ENCODE measurements around the gene SSTR4.

SSTR4 gene

GRCh38 chr20:23071398-23071797, 36.3 kb downstream of the SSTR4 start:
- TF ChIP-seq, protein P1, sequence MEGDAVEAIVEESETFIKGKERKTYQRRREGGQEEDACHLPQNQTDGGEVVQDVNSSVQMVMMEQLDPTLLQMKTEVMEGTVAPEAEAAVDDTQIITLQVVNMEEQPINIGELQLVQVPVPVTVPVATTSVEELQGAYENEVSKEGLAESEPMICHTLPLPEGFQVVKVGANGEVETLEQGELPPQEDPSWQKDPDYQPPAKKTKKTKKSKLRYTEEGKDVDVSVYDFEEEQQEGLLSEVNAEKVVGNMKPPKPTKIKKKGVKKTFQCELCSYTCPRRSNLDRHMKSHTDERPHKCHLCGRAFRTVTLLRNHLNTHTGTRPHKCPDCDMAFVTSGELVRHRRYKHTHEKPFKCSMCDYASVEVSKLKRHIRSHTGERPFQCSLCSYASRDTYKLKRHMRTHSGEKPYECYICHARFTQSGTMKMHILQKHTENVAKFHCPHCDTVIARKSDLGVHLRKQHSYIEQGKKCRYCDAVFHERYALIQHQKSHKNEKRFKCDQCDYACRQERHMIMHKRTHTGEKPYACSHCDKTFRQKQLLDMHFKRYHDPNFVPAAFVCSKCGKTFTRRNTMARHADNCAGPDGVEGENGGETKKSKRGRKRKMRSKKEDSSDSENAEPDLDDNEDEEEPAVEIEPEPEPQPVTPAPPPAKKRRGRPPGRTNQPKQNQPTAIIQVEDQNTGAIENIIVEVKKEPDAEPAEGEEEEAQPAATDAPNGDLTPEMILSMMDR (IDR thresholded peaks at IDR 0.05; ENCODE audit: low read depth, low read length) = no peak
- no peak overlapping the region for H3K4me3 ChIP-seq (ENCODE audit: low read depth, low read length)
- H3K4me1 ChIP-seq = no peaks in the 10 kb centered on the region
- DNase-seq = no peak
- no peaks in the 10 kb centered on the region for H3K27me3 ChIP-seq
- no peaks in the 10 kb centered on the region for H3K9me3 ChIP-seq
- no peaks in the 10 kb centered on the region for H3K36me3 ChIP-seq

DNA sequence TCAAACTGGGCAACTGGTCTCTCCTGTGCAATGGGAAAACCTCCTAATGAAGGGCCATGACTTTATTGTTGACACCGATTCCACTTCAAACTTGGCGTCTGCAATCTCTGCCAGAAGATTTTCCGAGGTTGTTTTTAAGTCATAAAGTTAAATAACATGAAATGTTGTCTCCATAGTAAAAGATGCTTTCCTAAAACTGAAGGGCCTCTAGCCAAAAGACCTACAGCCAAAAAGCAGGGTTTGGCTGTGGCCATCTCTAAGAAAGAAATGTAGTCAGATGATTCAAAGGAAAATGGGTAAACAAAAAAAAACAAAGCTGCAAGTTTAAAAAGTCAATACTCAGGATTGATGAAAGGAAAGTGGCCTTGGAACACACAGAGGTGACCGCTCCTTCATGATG, 36.9 kb downstream of the SSTR4 start:
- no peaks in the 10 kb centered on the region for H3K4me1 ChIP-seq
- H3K27me3 ChIP-seq = no peaks in the 10 kb centered on the region
- H3K36me3 ChIP-seq = no peaks in the 10 kb centered on the region
- no peak overlapping the region for H3K4me3 ChIP-seq (ENCODE audit: low read depth, low read length)
- TF ChIP-seq, protein P1 (IDR thresholded peaks at IDR 0.05; ENCODE audit: low read depth, low read length) = no peak
- no peak for DNase-seq
- no peaks in the 10 kb centered on the region for H3K9me3 ChIP-seq

GRCh38 chr20:23072892-23073586, 37.9 kb downstream of the SSTR4 start:
- Histone ChIP-seq H3K27me3 (no peaks in the 10 kb centered on the region), H3K4me1 (no peaks in the 10 kb centered on the region), H3K36me3 (no peaks in the 10 kb centered on the region), H3K4me3 (ENCODE audit: low read depth, low read length) (no peak overlapping the region), H3K9me3 (no peaks in the 10 kb centered on the region)
- DNase-seq = no peak
- TF ChIP-seq, protein P1 (IDR thresholded peaks at IDR 0.05; ENCODE audit: low read depth, low read length) = no peak

GRCh38 chr20:23074052-23074451, 38.9 kb downstream of the SSTR4 start:
- H3K36me3 ChIP-seq = no peaks in the 10 kb centered on the region
- H3K27me3 ChIP-seq = no peaks in the 10 kb centered on the region
- no peak overlapping the region for H3K4me3 ChIP-seq (ENCODE audit: low read depth, low read length)
- no peaks in the 10 kb centered on the region for H3K9me3 ChIP-seq
- TF ChIP-seq, protein P1 (IDR thresholded peaks at IDR 0.05; ENCODE audit: low read depth, low read length) = no peak
- DNase-seq = no peak
- no peaks in the 10 kb centered on the region for H3K4me1 ChIP-seq

DNA sequence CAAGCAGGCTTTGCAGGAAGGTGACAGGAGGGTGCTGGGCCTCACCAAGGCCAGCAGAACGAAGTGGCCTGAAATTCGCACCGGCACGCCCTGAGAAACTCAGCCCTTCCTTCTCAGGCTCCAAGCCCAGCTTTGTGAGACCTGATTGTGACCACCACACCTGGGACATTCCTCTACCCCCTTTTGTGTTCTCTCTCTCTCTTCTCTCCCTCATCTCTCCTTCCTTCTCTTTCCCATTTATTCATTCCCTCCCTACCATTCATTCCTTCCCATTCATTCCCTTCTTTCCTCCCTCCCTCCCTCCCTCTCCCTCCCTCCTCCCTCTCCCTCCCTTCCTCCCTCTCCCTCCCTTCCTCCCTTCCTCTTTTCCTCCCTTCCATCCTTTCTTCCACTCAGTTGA, 42.2 kb downstream of the SSTR4 start:
- no peak for DNase-seq
- no peaks in the 10 kb centered on the region for H3K4me1 ChIP-seq
- no peaks in the 10 kb centered on the region for H3K36me3 ChIP-seq
- no peaks in the 10 kb centered on the region for H3K27me3 ChIP-seq
- TF ChIP-seq, protein P1 (IDR thresholded peaks at IDR 0.05; ENCODE audit: low read depth, low read length) = no peak
- no peak overlapping the region for H3K4me3 ChIP-seq (ENCODE audit: low read depth, low read length)
- H3K9me3 ChIP-seq = no peaks in the 10 kb centered on the region

DNA sequence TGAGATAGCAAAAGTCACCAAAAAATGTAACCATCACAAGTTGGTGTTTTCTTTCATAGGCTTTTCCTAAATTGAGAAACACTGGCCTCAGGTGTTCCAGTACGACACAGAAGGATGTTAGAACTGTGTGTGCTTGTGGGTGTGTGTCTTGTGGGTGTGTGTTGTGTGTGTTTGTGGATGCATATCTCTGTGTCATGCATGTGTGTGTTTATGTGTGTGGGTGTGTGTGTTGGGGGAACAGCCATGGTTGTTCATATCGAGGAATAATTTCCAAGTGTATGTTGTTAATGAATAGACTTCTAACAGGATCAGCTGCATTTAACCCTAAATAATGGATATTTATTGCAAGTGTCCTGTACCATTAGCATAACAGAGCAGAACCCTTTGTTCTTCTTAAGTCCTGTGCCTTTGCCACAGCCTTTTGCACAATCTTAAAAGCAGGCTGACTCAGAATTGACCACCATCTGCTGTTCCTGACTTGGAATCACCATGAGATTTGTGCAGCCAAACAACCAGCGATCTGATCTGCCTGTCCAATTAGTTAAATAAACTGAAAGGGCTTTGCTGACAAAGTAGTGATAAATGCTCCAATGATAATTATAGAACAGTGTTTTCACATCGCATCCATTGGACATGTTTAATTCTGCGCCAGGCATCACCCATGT, 43.4 kb downstream of the SSTR4 start:
- no peak overlapping the region for H3K4me3 ChIP-seq (ENCODE audit: low read depth, low read length)
- H3K36me3 ChIP-seq = no peaks in the 10 kb centered on the region
- no peak for DNase-seq
- no peaks in the 10 kb centered on the region for H3K27me3 ChIP-seq
- TF ChIP-seq, protein P1 (IDR thresholded peaks at IDR 0.05; ENCODE audit: low read depth, low read length) = no peak
- H3K4me1 ChIP-seq = no peaks in the 10 kb centered on the region
- H3K9me3 ChIP-seq = no peaks in the 10 kb centered on the region
